ENCODE data around the gene SCNN1B. TPM values are rescaled to one million over a fixed set of nuclear protein-coding genes. Genes with fewer than 3 reads are reported as not detected.

The SCNN1B gene
- total RNA-seq, 2 donors from 2014 or later: not detected

DNA sequence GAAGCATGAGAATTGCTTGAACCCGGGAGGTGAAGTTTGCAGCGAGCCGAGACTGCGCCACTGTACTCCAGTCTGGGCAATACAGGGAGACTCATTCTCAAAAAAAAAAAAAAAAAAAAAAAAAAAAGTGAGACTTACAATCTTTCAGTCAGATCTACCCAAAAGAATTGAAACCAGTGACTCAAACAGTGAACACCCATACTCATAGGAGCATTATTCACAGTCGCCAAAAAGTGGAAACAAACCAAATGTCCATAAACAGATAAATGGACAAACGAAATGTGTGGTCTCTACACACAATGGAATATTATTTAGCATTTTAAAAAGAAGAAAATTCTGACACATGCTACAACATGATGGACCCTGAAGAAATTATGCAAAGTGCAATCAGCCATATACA is 9.1 kb upstream of the SCNN1B start:
- Mint-ChIP-seq H3K4me1 (no peaks in the 10 kb centered on the region), H3K36me3 (ENCODE audit: low read depth) (no peaks in the 10 kb centered on the region), H3K9me3 (peaks cover 3% of the 10 kb centered on the region), H3K27me3 (ENCODE audit: insufficient read depth) (peaks cover under 1% of the 10 kb centered on the region), H3K27ac (no peak overlapping the region), H3K4me3 (no peak overlapping the region)
- DNase-seq: no peak
- no peaks in the 10 kb centered on the region for H3K27me3 ChIP-seq (ENCODE audit: control insufficient read depth, insufficient read depth, low read length, poor library complexity, severe bottlenecking)
- no peaks in the 10 kb centered on the region for H3K36me3 ChIP-seq (ENCODE audit: control insufficient read depth, insufficient read depth, low read length)
- H3K9me3 ChIP-seq (ENCODE audit: control insufficient read depth, low read length): no peaks in the 10 kb centered on the region
- H3K4me3 ChIP-seq (ENCODE audit: low read length): no peak overlapping the region
- no peaks in the 10 kb centered on the region for H3K4me1 ChIP-seq (ENCODE audit: control insufficient read depth, insufficient read depth, low read length)
- H3K27ac ChIP-seq (ENCODE audit: low read depth, low read length): no peak overlapping the region
- 94 to 100% methylated on average over 3 to 5 of the region's 6 CpGs for WGBS, 2 experiments (ENCODE audit: insufficient coverage in 1 of 2, insufficient read length in 1 of 2)
- no peak overlapping the region for H3K9ac ChIP-seq (ENCODE audit: extremely low read depth, low read length, poor library complexity, severe bottlenecking)
- TF ChIP-seq, protein P1, sequence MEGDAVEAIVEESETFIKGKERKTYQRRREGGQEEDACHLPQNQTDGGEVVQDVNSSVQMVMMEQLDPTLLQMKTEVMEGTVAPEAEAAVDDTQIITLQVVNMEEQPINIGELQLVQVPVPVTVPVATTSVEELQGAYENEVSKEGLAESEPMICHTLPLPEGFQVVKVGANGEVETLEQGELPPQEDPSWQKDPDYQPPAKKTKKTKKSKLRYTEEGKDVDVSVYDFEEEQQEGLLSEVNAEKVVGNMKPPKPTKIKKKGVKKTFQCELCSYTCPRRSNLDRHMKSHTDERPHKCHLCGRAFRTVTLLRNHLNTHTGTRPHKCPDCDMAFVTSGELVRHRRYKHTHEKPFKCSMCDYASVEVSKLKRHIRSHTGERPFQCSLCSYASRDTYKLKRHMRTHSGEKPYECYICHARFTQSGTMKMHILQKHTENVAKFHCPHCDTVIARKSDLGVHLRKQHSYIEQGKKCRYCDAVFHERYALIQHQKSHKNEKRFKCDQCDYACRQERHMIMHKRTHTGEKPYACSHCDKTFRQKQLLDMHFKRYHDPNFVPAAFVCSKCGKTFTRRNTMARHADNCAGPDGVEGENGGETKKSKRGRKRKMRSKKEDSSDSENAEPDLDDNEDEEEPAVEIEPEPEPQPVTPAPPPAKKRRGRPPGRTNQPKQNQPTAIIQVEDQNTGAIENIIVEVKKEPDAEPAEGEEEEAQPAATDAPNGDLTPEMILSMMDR (conservative IDR thresholded peaks at IDR 0.05): no peak

DNA sequence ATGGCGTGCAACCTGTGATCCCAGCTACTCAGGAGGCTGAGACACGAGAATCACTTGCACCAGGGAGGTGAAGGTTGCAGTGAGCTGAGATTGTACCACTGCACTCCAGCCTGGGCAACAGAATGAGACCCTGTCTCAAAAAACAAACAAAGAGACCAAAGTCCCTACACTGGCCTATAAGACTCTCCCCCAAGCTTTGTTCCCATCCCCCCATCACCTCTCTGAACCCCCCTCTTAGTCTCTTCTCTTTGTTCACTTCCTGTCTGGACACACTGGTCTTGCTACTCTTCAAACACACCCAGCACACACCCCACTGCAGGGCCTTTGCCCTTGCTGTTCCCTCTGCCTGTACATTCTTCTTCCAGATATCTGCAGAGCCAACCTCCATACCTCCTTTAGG is 7.8 kb upstream of the SCNN1B start:
- no peaks in the 10 kb centered on the region for H3K9me3 ChIP-seq (ENCODE audit: control insufficient read depth, low read length)
- no peaks in the 10 kb centered on the region for H3K4me1 Mint-ChIP-seq
- H3K27me3 ChIP-seq (ENCODE audit: control insufficient read depth, insufficient read depth, low read length, poor library complexity, severe bottlenecking): no peaks in the 10 kb centered on the region
- no peak overlapping the region for H3K27ac ChIP-seq (ENCODE audit: low read depth, low read length)
- H3K4me3 Mint-ChIP-seq: no peak overlapping the region
- no peak overlapping the region for H3K9ac ChIP-seq (ENCODE audit: extremely low read depth, low read length, poor library complexity, severe bottlenecking)
- H3K4me3 ChIP-seq (ENCODE audit: low read length): no peak overlapping the region
- H3K36me3 ChIP-seq (ENCODE audit: control insufficient read depth, insufficient read depth, low read length): no peaks in the 10 kb centered on the region
- H3K4me1 ChIP-seq (ENCODE audit: control insufficient read depth, insufficient read depth, low read length): no peaks in the 10 kb centered on the region
- peaks cover 6% of the 10 kb centered on the region for H3K27me3 Mint-ChIP-seq (ENCODE audit: insufficient read depth)
- no peak overlapping the region for H3K27ac Mint-ChIP-seq
- TF ChIP-seq, protein P1 (conservative IDR thresholded peaks at IDR 0.05): no peak
- H3K9me3 Mint-ChIP-seq: peaks cover 3% of the 10 kb centered on the region
- DNase-seq: no peak
- H3K36me3 Mint-ChIP-seq (ENCODE audit: low read depth): no peaks in the 10 kb centered on the region
- 83 to 100% methylated on average over 2 of the region's 2 CpGs for WGBS, 2 experiments (ENCODE audit: insufficient coverage in 1 of 2, insufficient read length in 1 of 2)

DNA sequence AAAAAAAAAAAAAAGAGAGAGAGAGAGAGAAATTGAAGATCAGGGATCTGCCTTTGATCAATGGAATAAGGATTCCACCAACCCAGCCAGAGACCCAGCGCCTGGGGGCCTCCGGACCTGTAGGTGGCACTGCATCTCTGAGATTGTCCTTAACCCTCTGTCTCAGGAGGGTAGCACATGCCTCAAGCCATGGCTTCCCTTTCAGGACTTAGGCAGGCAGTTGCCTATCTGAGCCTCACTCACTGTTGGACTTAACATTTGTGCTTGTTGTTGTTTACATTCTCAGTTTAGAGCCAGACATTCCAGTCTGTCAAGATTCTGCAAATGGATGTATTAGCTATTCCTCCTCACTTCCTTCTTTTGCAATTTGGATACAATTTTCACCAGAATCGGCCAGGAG is 5.1 kb upstream of the SCNN1B start:
- H3K4me3 ChIP-seq (ENCODE audit: low read length): no peak overlapping the region
- no peaks in the 10 kb centered on the region for H3K36me3 ChIP-seq (ENCODE audit: control insufficient read depth, insufficient read depth, low read length)
- no peak overlapping the region for H3K27ac ChIP-seq (ENCODE audit: low read depth, low read length)
- peaks cover 3% of the 10 kb centered on the region for H3K9me3 Mint-ChIP-seq
- H3K9ac ChIP-seq (ENCODE audit: extremely low read depth, low read length, poor library complexity, severe bottlenecking): no peak overlapping the region
- 90 to 100% methylated on average over 1 to 3 of the region's 3 CpGs for WGBS, 2 experiments (ENCODE audit: insufficient coverage in 1 of 2, insufficient read length in 1 of 2)
- H3K9me3 ChIP-seq (ENCODE audit: control insufficient read depth, low read length): no peaks in the 10 kb centered on the region
- H3K27me3 ChIP-seq (ENCODE audit: control insufficient read depth, insufficient read depth, low read length, poor library complexity, severe bottlenecking): peaks cover 18% of the 10 kb centered on the region
- H3K27ac Mint-ChIP-seq: no peak overlapping the region
- peaks cover 6% of the 10 kb centered on the region for H3K4me1 Mint-ChIP-seq
- H3K4me1 ChIP-seq (ENCODE audit: control insufficient read depth, insufficient read depth, low read length): no peaks in the 10 kb centered on the region
- H3K4me3 Mint-ChIP-seq: no peak overlapping the region
- TF ChIP-seq, protein P1 (conservative IDR thresholded peaks at IDR 0.05): peak; percentile 68
- DNase-seq: peak; percentile 87
- peaks cover 22% of the 10 kb centered on the region for H3K27me3 Mint-ChIP-seq (ENCODE audit: insufficient read depth)
- H3K36me3 Mint-ChIP-seq (ENCODE audit: low read depth): no peaks in the 10 kb centered on the region
